ENCODE measurements around the gene ZC3H12C.
"Not testable (repeated sequence)": the region's sequence is repeated elsewhere in the genome, so short reads cannot be mapped to it uniquely, and the experiment has no call there.

The ZC3H12C gene

DNA sequence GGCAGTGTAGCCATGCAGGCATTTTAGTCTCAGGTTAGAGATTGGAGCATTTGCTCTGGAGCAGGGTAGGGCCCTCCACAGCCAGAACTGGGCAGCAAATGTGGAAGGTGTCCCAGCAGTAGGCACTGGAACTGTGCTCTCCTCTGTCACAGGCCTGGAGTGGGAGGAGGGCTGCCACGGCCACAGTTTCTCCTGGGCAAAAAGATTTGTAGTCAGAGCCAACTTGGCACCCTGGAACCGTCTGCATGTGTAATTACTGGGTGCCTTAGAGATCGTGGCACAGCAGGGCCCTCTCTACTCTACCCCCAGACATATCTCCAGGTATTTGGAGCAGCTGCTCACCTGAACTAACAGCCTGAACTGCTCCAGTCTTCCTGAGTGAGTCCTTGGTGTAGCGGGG, 93.7 kb downstream of the ZC3H12C start:
- DNase-seq, result no peak

GRCh38 chr11:110187731-110188130, 94.5 kb downstream of the ZC3H12C start:
- DNase-seq, result no peak

DNA sequence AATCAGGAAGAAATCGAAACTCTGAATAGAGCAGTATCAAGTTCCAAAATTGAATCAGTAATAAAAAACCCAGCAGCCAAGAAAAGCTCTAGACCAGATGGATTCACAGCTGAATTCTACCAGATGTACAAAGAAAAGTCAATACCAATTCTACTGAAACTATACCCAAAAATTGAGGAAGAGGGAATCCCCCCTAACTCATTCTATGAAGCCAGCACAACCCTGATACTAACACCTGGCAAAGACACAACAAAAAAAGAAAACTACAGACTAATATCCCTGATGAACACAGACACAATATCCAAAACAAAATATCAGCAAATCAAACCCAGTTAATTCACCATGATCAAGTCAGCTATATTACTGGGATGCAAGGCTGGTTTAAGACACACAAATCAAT, 97.7 kb downstream of the ZC3H12C start:
- no peak for DNase-seq

- DNase-seq, result not testable (repeated sequence)
These were observed 99.6 kb downstream of the ZC3H12C start for GRCh38 chr11:110192604-110193282.

GRCh38 chr11:110194211-110194766, 101.1 kb downstream of the ZC3H12C start:
- DNase-seq, result not testable (repeated sequence)

- DNase-seq, result no peak
These were observed 103.1 kb downstream of the ZC3H12C start for GRCh38 chr11:110196241-110196754.

DNA sequence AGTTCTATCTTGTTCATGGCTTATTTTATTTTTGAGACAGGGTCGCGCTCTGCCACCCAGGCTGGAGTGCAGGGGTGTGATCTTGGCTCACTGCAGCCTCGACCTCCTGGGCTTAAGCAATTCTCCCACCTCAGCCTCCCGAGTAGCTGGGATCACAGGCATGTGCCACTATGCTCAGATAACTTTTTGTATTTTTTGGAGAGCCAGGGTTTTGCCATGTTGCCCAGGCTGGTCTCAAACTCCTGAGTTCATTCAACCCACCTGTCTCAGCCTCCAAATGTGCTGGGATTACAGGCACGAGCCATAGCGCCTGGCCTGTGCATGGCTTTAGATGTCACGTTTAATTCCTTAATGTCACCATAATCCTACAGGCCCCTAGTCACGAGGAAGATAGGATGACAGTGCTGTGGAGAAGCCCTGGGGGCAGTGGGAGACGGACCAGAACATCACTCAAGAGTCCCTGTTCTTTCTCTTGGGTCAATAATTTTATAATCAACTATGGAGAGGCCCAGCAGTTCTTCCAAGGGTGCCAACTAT, 103.8 kb downstream of the ZC3H12C start:
- DNase-seq, result no peak

DNA sequence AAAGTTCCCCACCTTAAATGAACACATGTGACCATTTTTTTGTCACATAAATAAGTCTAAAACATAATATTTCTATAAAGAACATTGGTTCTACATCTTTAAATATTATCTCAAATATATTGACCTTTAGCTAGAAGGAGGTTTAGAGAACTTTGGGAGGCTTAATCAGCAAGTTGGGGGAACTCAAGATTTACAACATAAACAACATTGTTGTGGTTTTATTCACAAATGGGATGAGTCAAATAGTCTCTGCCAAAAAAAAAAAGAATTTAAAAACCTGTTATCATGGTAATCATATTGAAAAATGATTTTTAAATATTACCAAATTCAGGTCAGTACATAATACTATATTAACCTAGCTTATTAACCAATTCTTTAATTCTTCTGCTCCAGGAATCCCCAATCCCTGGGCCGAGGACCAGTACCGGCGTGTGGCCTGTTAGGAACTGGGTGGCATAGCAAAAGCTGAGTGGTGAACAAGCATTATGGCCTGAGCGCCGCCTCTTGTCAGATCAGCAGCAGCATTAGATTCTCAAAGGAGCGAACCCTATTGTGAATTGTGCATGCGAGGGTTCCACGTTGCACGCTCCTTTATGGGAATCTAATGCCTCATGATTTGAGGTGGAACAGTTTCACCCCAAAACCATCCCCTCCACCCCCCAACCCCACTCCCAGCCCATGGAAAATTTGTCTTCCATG, 105.0 kb downstream of the ZC3H12C start:
- no peak for DNase-seq

- no peak for DNase-seq
These were observed 106.2 kb downstream of the ZC3H12C start for GRCh38 chr11:110199184-110199981.

- no peak for DNase-seq
These were observed 107.0 kb downstream of the ZC3H12C start for GRCh38 chr11:110200241-110200640.

DNA sequence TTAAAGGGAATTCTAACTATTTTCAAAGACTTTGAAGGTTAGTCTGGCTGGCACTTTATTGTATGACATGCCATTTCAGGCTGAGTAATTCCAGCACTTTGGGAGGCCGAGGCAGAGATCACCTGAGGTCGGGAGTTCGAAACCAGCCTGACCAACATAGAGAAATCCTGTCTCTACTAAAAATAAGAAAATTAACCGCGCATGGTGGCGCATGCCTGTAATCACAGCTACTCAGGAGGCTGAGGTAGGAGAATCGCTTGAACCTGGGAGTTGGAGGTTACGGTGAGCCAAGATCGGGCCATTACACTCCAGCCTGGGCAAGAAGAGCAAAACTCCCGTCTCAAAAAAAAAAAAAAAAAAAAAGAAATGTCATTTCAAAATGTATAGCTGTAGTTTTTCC, 107.6 kb downstream of the ZC3H12C start:
- no peak for DNase-seq

GRCh38 chr11:110207123-110207522, 113.9 kb downstream of the ZC3H12C start:
- DNase-seq, result no peak

- not testable (repeated sequence) for DNase-seq
These were observed 115.6 kb downstream of the ZC3H12C start for GRCh38 chr11:110208678-110209312.

- DNase-seq, result not testable (repeated sequence)
These were observed 116.1 kb downstream of the ZC3H12C start for GRCh38 chr11:110209313-110209694.

GRCh38 chr11:110217223-110217877, 124.2 kb downstream of the ZC3H12C start:
- DNase-seq, result no peak

DNA sequence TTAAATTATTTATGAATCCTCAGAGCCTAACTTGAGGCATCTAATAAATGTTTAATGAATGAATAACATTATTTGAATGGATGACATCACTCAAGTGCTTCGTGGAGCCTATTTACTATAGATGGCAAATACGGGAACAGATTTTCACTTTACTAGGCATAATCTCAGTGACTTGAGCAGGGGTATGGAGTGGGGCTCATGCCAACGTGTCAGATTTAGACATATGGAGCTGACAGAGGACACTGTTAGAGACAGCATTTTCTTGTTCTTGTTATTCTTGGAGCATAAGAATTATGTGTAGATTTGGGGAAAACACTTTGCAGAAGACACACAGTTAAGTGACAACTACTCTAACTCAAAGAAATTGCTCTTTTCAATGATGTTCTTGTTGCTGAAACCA, 124.7 kb downstream of the ZC3H12C start:
- DNase-seq, result no peak

DNA sequence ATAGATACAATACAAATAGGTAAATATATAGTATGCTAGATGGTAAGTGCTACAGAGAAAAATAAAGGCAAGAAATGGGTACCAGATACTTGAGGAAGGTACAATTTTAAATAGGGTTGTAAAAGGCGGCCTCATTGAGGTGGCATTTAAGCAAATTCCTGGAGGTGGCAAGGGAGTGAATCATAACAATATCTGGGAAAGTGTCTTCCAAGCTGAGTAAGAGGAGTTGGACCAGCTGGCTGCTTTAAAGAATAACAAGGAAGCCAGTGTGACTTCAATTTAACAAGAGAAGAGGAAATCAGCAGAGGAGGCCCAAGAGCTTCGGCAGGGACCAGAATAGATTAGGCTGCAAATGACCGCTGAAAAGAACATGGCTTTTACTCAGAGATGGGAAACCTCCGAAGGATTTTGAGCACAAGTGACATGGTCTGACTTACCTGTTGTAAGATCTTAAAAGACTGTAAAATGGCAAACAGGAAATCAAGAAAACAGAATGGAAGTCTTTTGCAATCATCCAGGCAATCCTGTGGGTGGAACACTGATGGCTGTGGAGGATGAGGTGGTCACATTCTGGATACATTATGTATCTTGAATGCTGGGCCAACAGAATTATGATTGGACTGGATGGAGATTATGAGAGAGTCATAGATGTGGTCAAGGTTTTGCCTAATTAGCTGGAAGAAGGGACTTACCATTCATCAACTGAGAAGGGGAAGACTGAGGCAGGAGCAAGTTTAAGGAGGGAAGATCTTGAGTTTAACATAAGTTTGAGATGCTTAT, 126.0 kb downstream of the ZC3H12C start:
- DNase-seq, result no peak

All from effector CD8-positive, alpha-beta T cell (primary cell).